Astrocyte (in vitro differentiated cells and primary cell): ENCODE results near the gene WDR73. TPM values are rescaled to one million over a fixed set of nuclear protein-coding genes. Genes with fewer than 3 reads are reported as not detected.

ENCODE experiments used
- DNase-seq: peaks from one replicate; pipeline ENCODE4 v3.0.0-alpha.2; 2010; ENCODE audit warnings: low read depth
- FAIRE-seq: peaks from 2 replicates; lab custom pipeline; 2011; peaks lifted over from hg19 to GRCh38; lab: Jason Lieb, UNC
- H2AFZ ChIP-seq: 2 replicates; pipeline ENCODE4 v1.6.0; 2012; ENCODE audit warnings: low read depth, low read length, inconsistent platforms
- H3K27ac ChIP-seq: 2 replicates; pipeline ENCODE4 v1.5.1; 2011; ENCODE audit warnings: low read depth, low read length, inconsistent platforms
- H3K27me3 ChIP-seq: 2 replicates; pipeline ENCODE4 v1.6.0; 2011; ENCODE audit warnings: low read length, inconsistent platforms; ENCODE audit not compliant: insufficient read depth
- H3K36me3 ChIP-seq: 2 replicates; pipeline ENCODE4 v1.5.1; 2011; ENCODE audit warnings: low read length, inconsistent platforms; ENCODE audit not compliant: insufficient read depth
- H3K4me1 ChIP-seq: 2 replicates; pipeline ENCODE4 v1.5.1; 2011; ENCODE audit warnings: low read length, inconsistent platforms; ENCODE audit not compliant: insufficient read depth
- H3K4me2 ChIP-seq: 2 replicates; pipeline ENCODE4 v1.6.0; 2012; ENCODE audit warnings: low read length, inconsistent platforms
- H3K4me3 ChIP-seq: 2 replicates; pipeline ENCODE4 v1.5.1; 2011; ENCODE audit warnings: low read depth, mild to moderate bottlenecking, low read length, inconsistent platforms; ENCODE audit not compliant: insufficient read depth
- H3K79me2 ChIP-seq: 2 replicates; pipeline ENCODE4 v1.6.0; 2012; ENCODE audit warnings: mild to moderate bottlenecking, low read length, inconsistent platforms; ENCODE audit not compliant: insufficient read depth
- H3K9ac ChIP-seq: 2 replicates; pipeline ENCODE4 v1.6.0; 2012; ENCODE audit warnings: mild to moderate bottlenecking, low read length, inconsistent platforms
- H3K9me3 ChIP-seq: 2 replicates; pipeline ENCODE4 v1.5.1; 2012; ENCODE audit warnings: low read depth, mild to moderate bottlenecking, low read length, inconsistent platforms; ENCODE audit not compliant: insufficient read depth
- H4K20me1 ChIP-seq: 2 replicates; pipeline ENCODE4 v1.6.0; 2012; ENCODE audit warnings: low read length, inconsistent platforms; ENCODE audit not compliant: insufficient read depth
- H3K27ac Mint-ChIP-seq: one replicate; pipeline ENCODE4 v1.8.0; 2021; ENCODE audit warnings: mild to moderate bottlenecking, mixed read lengths; ENCODE audit not compliant: unreplicated experiment
- H3K27me3 Mint-ChIP-seq: one replicate; pipeline ENCODE4 v1.8.0; 2021; ENCODE audit warnings: low read depth, mixed read lengths; ENCODE audit not compliant: unreplicated experiment
- H3K36me3 Mint-ChIP-seq: one replicate; pipeline ENCODE4 v1.8.0; 2021; ENCODE audit warnings: low read depth, mixed read lengths; ENCODE audit not compliant: unreplicated experiment
- H3K4me1 Mint-ChIP-seq: one replicate; pipeline ENCODE4 v1.8.0; 2021; ENCODE audit warnings: low read depth, mixed read lengths; ENCODE audit not compliant: unreplicated experiment
- H3K4me3 Mint-ChIP-seq: one replicate; pipeline ENCODE4 v1.8.0; 2021; ENCODE audit warnings: mild to moderate bottlenecking, moderate library complexity, mixed read lengths; ENCODE audit not compliant: unreplicated experiment
- H3K9me3 Mint-ChIP-seq: one replicate; pipeline ENCODE4 v1.8.0; 2021; ENCODE audit warnings: mild to moderate bottlenecking, mixed read lengths; ENCODE audit not compliant: unreplicated experiment
- EZH2 ChIP-seq: IDR thresholded peaks from 2 replicates; pipeline ENCODE4 v1.6.1; 2012; ENCODE audit warnings: mild to moderate bottlenecking, low read length, inconsistent platforms; ENCODE audit not compliant: insufficient read depth
- total RNA-seq: library from RNA; stranded (reverse); gene quantifications from 2 replicates; pipeline ENCODE4 v1.2.1, GENCODE V29; 2021
- TF ChIP-seq, protein P1 (sequence below): IDR thresholded peaks from 2 replicates; pipeline ENCODE4 v1.5.1; 2011; ENCODE audit warnings: low read depth, mild to moderate bottlenecking, inconsistent platforms, low read length, moderate library complexity; ENCODE audit not compliant: insufficient read depth

WDR73 gene
- total RNA-seq, 1 donor from 2014 or later = 23.9 TPM

DNA sequence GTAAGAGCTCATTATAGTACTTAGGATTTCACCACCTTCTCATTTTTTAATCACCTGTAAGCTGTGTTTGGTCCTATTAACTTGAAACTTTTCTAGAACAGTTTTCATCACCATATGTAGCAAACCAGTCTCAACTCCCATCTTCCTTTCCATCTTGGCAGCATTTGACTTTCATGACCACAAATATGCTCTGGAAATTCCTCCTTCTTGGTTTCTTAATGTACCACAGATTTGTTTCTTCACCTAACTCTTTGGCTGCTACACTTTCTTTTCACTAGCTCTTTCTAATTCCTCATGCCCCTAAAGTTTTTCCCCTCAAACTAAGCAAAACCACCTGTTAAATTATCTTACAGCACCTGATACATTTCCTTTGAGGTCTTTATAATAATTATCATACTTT, 17.1 kb upstream of the WDR73 start:
- Histone ChIP-seq H3K27me3 (no peaks in the 10 kb centered on the region), H3K79me2 (no peaks in the 10 kb centered on the region), H3K9me3 (no peaks in the 10 kb centered on the region), H3K36me3 (peaks cover 43% of the 10 kb centered on the region), H3K4me1 (peaks cover 18% of the 10 kb centered on the region), H3K27ac (peak overlapping the region; percentile 7), H2AFZ (no peak overlapping the region), H3K4me3 (no peak overlapping the region), H3K4me2 (peak overlapping the region; percentile 7), H3K9ac (no peak overlapping the region), H4K20me1 (peaks cover 13% of the 10 kb centered on the region)
- peaks cover 17% of the 10 kb centered on the region for H3K4me1 Mint-ChIP-seq
- peak; percentile 86 for DNase-seq
- no peaks in the 10 kb centered on the region for H3K27me3 Mint-ChIP-seq
- H3K36me3 Mint-ChIP-seq = peaks cover 19% of the 10 kb centered on the region
- peak overlapping the region; percentile 37 for H3K4me3 Mint-ChIP-seq
- TF ChIP-seq, protein P1, sequence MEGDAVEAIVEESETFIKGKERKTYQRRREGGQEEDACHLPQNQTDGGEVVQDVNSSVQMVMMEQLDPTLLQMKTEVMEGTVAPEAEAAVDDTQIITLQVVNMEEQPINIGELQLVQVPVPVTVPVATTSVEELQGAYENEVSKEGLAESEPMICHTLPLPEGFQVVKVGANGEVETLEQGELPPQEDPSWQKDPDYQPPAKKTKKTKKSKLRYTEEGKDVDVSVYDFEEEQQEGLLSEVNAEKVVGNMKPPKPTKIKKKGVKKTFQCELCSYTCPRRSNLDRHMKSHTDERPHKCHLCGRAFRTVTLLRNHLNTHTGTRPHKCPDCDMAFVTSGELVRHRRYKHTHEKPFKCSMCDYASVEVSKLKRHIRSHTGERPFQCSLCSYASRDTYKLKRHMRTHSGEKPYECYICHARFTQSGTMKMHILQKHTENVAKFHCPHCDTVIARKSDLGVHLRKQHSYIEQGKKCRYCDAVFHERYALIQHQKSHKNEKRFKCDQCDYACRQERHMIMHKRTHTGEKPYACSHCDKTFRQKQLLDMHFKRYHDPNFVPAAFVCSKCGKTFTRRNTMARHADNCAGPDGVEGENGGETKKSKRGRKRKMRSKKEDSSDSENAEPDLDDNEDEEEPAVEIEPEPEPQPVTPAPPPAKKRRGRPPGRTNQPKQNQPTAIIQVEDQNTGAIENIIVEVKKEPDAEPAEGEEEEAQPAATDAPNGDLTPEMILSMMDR = no peak
- TF ChIP-seq EZH2 = no peak
- no peaks in the 10 kb centered on the region for H3K9me3 Mint-ChIP-seq
- FAIRE-seq = peak; percentile 9
- H3K27ac Mint-ChIP-seq = peak overlapping the region; percentile 11

DNA sequence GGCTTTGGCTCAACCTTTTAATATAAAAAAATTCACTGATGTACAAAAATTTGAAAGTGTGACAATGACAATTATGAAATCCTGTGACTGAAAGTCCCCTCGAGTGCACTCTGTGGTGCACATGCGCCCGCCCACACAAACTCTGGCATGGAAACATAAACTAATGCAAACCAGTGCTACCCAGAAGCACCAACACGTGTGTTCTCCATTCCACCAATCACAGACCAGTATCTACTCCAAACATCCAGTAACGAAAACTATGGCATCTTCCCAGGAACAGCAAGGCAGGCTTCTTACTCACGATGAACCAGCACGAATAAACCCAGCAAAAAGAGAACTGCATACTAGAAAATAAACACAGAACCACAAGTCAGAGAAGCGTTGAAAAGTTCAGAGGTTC, 15.6 kb upstream of the WDR73 start:
- no peak overlapping the region for H3K27ac ChIP-seq
- no peak overlapping the region for H3K4me3 ChIP-seq
- no peak for TF ChIP-seq EZH2
- TF ChIP-seq, protein P1 = no peak
- H3K4me2 ChIP-seq = no peak overlapping the region
- Mint-ChIP-seq H3K36me3 (peaks cover 25% of the 10 kb centered on the region), H3K9me3 (no peaks in the 10 kb centered on the region), H3K4me3 (no peak overlapping the region), H3K4me1 (peaks cover 17% of the 10 kb centered on the region), H3K27ac (no peak overlapping the region), H3K27me3 (no peaks in the 10 kb centered on the region)
- H3K79me2 ChIP-seq = no peaks in the 10 kb centered on the region
- H2AFZ ChIP-seq = no peak overlapping the region
- peaks cover 13% of the 10 kb centered on the region for H4K20me1 ChIP-seq
- FAIRE-seq (no peak), DNase-seq (peak; percentile 53)
- H3K27me3 ChIP-seq = no peaks in the 10 kb centered on the region
- H3K4me1 ChIP-seq = peaks cover 18% of the 10 kb centered on the region
- no peak overlapping the region for H3K9ac ChIP-seq
- H3K9me3 ChIP-seq = no peaks in the 10 kb centered on the region
- H3K36me3 ChIP-seq = peaks cover 44% of the 10 kb centered on the region

DNA sequence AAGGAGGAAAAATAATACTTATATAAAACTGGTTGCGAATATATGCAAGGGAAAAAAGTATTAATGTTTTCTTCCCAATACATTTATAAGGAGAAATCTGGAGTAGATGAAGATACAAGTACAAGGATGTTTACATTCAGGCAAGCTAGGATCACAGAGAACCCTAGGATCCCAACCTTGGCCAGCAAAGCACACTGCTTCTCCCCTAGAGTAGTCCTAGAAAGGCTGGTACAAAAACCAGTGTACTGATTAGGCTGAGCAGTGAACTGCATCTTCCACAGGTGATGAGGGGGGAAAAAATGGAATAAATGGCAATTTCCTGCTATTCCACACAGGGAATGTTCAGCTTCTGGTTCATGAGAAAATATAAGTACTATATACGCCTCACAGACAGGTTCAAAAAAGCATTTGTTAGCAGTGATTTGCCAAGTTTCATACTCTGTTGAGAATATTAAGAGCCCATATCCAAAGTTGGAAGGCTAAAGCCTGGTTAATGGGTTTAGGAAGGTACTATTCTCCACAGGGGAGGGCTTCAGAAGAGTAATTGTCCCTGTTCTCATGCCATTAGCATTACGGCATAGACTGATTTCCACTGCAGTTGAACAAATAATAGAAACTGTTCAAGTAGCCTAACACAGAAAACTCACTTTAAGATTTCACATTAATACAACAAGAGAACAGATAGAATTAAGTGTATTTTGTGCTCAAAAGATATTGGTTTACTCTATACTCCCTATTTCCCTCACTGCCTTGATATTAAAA, 14.3 kb upstream of the WDR73 start:
- TF ChIP-seq, protein P1 = no peak
- TF ChIP-seq EZH2 = no peak
- Histone ChIP-seq H3K27me3 (no peaks in the 10 kb centered on the region), H3K4me3 (no peak overlapping the region), H3K9ac (peak overlapping the region; percentile 21), H3K27ac (no peak overlapping the region), H3K4me2 (no peak overlapping the region), H3K36me3 (peaks cover 42% of the 10 kb centered on the region), H3K9me3 (no peaks in the 10 kb centered on the region), H3K4me1 (peaks cover 18% of the 10 kb centered on the region), H2AFZ (no peak overlapping the region), H4K20me1 (peaks cover 13% of the 10 kb centered on the region), H3K79me2 (no peaks in the 10 kb centered on the region)
- Mint-ChIP-seq H3K9me3 (no peaks in the 10 kb centered on the region), H3K36me3 (peaks cover 22% of the 10 kb centered on the region), H3K27ac (no peak overlapping the region), H3K27me3 (no peaks in the 10 kb centered on the region), H3K4me3 (no peak overlapping the region), H3K4me1 (peaks cover 17% of the 10 kb centered on the region)
- FAIRE-seq (no peak), DNase-seq (no peak)
